GM21367 (cell line): Measurements from ENCODE around the gene BMP2K.

Experiments
- ATAC-seq: cut with Tn5 transposase; IDR thresholded peaks from one replicate; pipeline ENCODE4 v1.9.1; 2021; ENCODE audit not compliant: unreplicated experiment

The BMP2K gene

GRCh38 chr4:78923464-78924312 is 147.5 kb downstream of the BMP2K start:
- ATAC-seq = peak; percentile 60

- no peak for ATAC-seq
Observed at GRCh38 chr4:78926826-78927225, 150.7 kb downstream of the BMP2K start.

DNA sequence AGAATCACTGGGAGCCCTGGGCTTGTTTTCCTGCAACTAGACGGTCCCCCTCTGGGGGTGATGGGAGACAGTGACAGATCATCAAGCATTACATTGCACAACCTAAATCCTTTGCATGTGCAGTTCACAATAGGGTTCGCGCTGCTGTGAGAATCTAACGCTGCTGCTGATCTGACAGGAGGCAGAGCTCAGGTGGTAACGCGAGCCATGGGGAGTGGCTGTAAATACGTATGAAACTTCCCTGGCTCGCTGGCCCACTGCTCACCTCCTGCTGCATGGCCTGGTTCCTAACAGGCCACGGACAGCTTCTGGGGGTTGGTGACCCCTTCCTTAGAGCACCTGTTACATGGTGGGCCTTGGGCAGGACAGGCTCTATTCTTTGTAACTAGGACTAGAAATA is 152.7 kb downstream of the BMP2K start:
- no peak for ATAC-seq

GRCh38 chr4:78930016-78930629 is 154.0 kb downstream of the BMP2K start:
- ATAC-seq = no peak

- ATAC-seq = no peak
Observed at GRCh38 chr4:78936989-78937388, 160.8 kb downstream of the BMP2K start.

- ATAC-seq = no peak
Observed at GRCh38 chr4:78937837-78938236, 161.7 kb downstream of the BMP2K start.

DNA sequence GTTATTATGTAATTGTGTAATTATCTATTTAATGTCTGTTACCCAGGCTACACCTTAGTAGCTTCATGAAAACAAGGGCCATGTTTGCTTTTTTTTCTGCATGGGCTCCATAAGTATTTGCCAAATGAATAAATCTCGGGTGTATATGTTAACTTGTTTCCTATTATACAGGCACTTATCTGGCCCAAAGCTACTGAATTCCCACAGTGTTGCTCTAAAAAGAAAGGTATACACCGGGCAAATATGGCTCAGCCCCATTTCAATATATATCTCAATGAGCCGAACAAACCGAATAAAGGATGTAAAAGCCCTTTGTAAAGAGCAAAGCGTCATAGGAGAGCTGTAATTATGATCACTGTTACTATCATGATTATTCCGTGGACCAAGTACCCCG is 162.3 kb downstream of the BMP2K start:
- no peak for ATAC-seq

- ATAC-seq = peak; percentile 99
Observed at GRCh38 chr4:78938868-78939666, 162.9 kb downstream of the BMP2K start, which contains the start of gene PAQR3. Gene PAQR3, minus strand, starts transcription at chr4:78939438. Its CDS starts 214 bp downstream, at chr4:78939224.

DNA sequence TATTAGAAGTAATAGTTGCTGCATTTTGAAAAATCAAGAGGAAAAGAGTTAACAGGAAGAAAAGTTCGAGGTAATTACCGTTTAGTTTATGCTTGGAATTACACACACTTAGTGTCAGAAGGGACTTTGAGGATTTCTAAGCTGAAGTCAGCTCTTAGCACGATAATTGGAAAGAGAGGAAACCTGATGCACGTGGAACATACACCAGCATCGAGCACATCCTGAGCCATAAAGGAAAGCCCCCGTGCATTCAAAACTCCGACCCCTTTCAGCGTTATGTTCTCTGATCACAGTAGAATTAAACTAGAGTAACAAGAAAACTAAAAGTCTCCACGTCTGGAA is 163.5 kb downstream of the BMP2K start:
- ATAC-seq = peak; percentile 9

DNA sequence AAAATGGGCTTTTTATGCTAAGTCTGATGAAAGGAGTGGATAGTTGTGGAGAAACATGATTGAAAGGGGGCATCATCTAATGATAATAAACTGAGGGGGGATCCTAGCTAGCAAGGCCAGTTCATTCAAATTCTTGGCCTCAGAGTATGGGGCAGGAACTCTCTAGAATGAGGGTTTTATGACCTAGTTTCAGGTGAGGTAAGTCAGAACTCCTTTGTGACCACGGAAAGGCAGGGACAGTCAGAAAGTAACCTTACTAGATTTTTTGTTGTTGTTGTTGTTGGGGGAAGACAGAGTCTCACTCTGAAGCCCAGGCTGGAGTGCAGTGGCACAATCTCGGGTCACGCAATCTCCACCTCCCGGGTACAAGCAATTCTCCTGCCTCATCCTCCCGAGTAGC is 164.6 kb downstream of the BMP2K start:
- ATAC-seq = no peak

DNA sequence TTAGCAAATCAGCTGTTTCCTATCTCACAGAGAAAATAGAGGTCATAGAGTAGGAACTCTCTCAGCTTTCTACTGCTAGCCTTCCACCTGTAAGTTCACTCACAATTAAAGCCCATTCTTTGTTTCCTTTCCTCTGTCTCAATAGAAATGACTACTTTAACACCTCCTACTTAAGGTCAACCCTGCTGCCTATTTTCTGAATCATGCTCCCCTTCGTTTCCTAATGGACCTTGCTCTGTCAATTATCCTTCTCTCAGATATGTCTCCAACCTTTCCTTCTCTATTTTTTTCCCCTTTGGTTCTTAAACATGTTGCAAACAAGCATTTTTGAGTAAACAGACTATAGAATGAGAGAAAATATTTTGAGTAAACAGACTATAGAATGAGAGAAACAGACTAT is 168.2 kb downstream of the BMP2K start:
- no peak for ATAC-seq

DNA sequence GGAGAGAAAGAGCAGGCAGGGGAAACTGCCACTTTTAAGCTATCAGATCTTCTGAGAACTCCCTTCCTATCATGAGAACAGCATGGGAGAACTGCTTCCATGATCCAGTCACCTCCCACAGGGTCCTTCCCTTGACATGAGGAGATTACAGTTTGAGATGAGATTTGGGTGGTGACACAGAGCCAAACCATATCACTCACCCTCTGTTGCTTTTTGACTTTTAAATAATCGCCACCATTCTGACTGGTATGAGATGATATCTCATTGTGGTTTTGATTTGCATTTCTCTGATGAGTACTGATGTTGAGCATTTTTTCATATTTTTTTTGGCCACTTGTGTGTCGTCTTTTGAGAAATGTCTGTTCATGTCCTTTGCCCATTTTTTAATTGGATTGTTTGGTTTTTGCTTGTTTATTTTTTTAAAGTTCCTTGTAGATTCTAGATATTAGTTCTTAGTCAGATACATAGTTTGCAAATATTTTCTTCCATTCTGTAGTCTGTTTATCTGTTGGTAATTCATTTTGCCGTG is 169.6 kb downstream of the BMP2K start:
- no peak for ATAC-seq

DNA sequence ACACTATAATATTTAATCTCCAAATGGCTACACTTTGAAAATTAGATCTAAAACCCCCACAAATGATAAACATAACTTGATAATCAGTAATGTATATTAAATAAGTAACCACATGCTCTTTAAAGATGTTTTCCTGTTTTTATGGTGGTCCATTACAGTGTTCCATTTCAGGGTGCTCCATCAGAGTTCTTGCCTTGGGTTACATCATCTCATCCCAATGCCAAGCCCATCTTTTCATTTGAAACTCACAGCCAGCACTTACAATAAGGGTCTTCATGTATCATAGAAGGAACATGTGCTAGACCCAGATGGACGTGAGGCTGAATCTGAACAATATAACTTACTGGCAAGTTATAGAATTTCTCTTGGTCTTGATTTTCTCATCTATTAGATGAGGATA is 173.6 kb downstream of the BMP2K start:
- no peak for ATAC-seq

GRCh38 chr4:78951862-78952472 is 175.8 kb downstream of the BMP2K start:
- peak; percentile 81 for ATAC-seq

GRCh38 chr4:78953231-78953630 is 177.1 kb downstream of the BMP2K start:
- ATAC-seq = no peak

GRCh38 chr4:78953769-78954666 is 177.9 kb downstream of the BMP2K start:
- ATAC-seq = no peak

GRCh38 chr4:78956975-78957374 is 180.8 kb downstream of the BMP2K start:
- ATAC-seq = no peak

DNA sequence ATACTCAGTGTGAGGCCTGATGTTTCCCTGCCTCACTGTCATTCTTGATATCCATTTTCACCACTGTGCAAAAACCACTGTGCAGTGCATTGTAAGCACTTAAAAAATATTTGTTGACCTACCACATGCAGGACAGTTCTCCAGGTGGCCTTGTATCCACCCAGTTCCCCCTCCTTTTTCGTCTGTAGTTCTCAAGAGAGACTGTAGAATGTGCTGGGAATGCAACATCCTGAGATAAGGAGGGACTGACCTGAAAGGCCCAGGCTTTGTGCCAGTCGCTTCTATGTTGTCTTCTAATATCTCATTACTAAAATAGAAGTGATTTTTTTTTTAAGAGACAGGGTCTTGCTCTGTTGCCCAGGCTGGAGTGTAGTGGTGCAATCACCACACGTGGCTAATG is 184.8 kb downstream of the BMP2K start:
- no peak for ATAC-seq
